HUES64 (cell line): ENCODE results near the gene COBL.

ENCODE experiments used
- H3K27ac ChIP-seq: 2 replicates; pipeline ENCODE4 v1.7.0; 2013; ENCODE audit warnings: low read depth, low read length, inconsistent platforms
- H3K27me3 ChIP-seq: 2 replicates; pipeline ENCODE4 v1.6.1; 2013; ENCODE audit warnings: mild to moderate bottlenecking, low read length; ENCODE audit not compliant: insufficient read depth
- H3K36me3 ChIP-seq: 2 replicates; pipeline ENCODE4 v1.6.1; 2013; ENCODE audit warnings: mild to moderate bottlenecking, low read length; ENCODE audit not compliant: insufficient read depth
- H3K4me1 ChIP-seq: 2 replicates; pipeline ENCODE4 v1.6.1; 2013; ENCODE audit warnings: mild to moderate bottlenecking, low read length, moderate library complexity; ENCODE audit not compliant: insufficient read depth
- H3K4me3 ChIP-seq: 2 replicates; pipeline ENCODE4 v1.5.1; 2013; ENCODE audit warnings: mild to moderate bottlenecking, low read length, moderate library complexity
- H3K9ac ChIP-seq: 2 replicates; pipeline ENCODE4 v1.6.1; 2013; ENCODE audit warnings: mild to moderate bottlenecking, low read depth, low read length
- H3K9me3 ChIP-seq: 2 replicates; pipeline ENCODE4 v1.6.1; 2013; ENCODE audit warnings: low read depth, low read length; ENCODE audit not compliant: insufficient read depth
- WGBS: fragments of 150-250, 120-280 bp; methylation state at CpG from one replicate; pipeline ENCODE4 v1.1.7; 2013; ENCODE audit warnings: missing lambda C conversion rate; 5-methylcytosine and 5-hydroxymethylcytosine counted together

The COBL gene

DNA sequence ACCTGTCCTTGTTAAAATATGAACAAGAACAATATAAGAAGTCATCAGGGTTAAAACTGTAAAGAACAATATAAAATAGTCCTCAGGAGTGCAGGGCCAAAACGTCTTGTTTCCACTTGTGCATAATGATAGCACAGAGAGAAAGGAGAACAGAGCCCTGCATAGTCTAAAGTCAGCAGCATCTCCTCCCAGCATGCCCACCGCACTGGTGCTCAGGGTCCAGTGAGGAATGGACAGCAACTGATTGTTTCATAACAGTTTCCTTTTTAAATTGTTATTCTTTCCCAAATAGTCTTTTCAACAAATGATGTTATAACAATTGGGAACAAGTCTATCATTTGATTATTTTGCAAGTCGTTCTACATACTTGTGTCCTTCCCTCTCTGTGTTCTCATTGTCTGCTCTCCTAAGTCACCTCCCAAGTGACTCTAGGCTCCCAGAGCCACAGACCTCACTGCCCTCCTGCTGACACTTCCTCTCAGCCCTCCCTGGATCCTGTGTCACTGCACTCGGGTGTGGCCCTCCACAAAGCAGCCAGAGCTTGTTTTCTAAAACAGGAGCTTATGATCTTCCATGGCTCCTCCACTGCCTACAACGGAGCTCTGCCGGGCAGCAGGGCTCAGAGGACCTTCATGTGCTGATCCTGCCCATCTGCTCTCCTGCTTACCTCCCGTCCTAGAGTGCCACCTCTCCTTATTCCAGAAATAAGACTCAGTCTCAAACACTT is 27.6 kb downstream of the COBL start:
- H3K4me1 ChIP-seq = peaks cover 24% of the 10 kb centered on the region
- 72% methylated on average over 7 of the region's 7 CpGs for WGBS
- H3K9ac ChIP-seq = no peak overlapping the region
- no peak overlapping the region for H3K27ac ChIP-seq
- no peak overlapping the region for H3K4me3 ChIP-seq
- no peaks in the 10 kb centered on the region for H3K9me3 ChIP-seq
- no peaks in the 10 kb centered on the region for H3K27me3 ChIP-seq
- H3K36me3 ChIP-seq = no peaks in the 10 kb centered on the region

DNA sequence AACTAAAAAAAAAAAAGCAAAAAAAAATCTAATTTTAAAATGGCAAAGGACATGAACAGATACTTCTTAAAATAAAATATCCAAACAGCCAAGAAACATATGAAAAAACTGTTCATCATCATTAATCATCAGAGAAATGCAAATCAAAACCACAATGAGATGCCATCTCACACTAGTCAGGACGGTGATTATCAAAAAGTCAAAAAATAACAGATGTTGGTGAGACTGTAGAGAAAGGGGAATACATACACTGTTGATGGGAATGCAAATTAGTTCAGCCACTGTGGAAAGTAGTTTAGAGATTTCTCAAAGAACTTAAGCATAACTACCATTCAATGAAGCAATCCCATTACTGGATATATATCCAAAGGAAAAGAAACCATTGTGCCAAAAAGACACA is 30.2 kb downstream of the COBL start:
- H3K27me3 ChIP-seq = no peaks in the 10 kb centered on the region
- no peaks in the 10 kb centered on the region for H3K9me3 ChIP-seq
- H3K4me3 ChIP-seq = no peak overlapping the region
- no peaks in the 10 kb centered on the region for H3K36me3 ChIP-seq
- no peak overlapping the region for H3K27ac ChIP-seq
- 87% methylated on average over 1 of the region's 1 CpG for WGBS
- peaks cover 18% of the 10 kb centered on the region for H3K4me1 ChIP-seq
- H3K9ac ChIP-seq = no peak overlapping the region

GRCh38 chr7:51280156-51280555 is 36.5 kb downstream of the COBL start:
- H3K9ac ChIP-seq = no peak overlapping the region
- no peaks in the 10 kb centered on the region for H3K27me3 ChIP-seq
- WGBS = 89% methylated on average over 3 of the region's 3 CpGs
- H3K27ac ChIP-seq = no peak overlapping the region
- no peaks in the 10 kb centered on the region for H3K9me3 ChIP-seq
- no peak overlapping the region for H3K4me3 ChIP-seq
- H3K4me1 ChIP-seq = peaks cover 19% of the 10 kb centered on the region; the same call in 1 of the 2 replicates
- no peaks in the 10 kb centered on the region for H3K36me3 ChIP-seq

GRCh38 chr7:51279391-51280023 is 37.1 kb downstream of the COBL start:
- WGBS = 93% methylated on average over 6 of the region's 6 CpGs
- H3K4me3 ChIP-seq = no peak overlapping the region

GRCh38 chr7:51278797-51279196 is 37.8 kb downstream of the COBL start:
- no peak overlapping the region for H3K27ac ChIP-seq
- no peak overlapping the region for H3K9ac ChIP-seq
- no peaks in the 10 kb centered on the region for H3K36me3 ChIP-seq
- 82% methylated on average over 6 of the region's 6 CpGs for WGBS
- H3K9me3 ChIP-seq = no peaks in the 10 kb centered on the region
- no peaks in the 10 kb centered on the region for H3K27me3 ChIP-seq
- H3K4me3 ChIP-seq = no peak overlapping the region
- H3K4me1 ChIP-seq = peaks cover 25% of the 10 kb centered on the region; the same call in 1 of the 2 replicates

More at GRCh38 chr7:51279391-51280023, 37.1 kb downstream of the COBL start:
- Histone ChIP-seq H3K27me3 (no peaks in the 10 kb centered on the region), H3K9me3 (no peaks in the 10 kb centered on the region), H3K27ac (no peak overlapping the region), H3K9ac (no peak overlapping the region), H3K4me1 (peaks cover 20% of the 10 kb centered on the region; the same call in 1 of the 2 replicates), H3K36me3 (no peaks in the 10 kb centered on the region)

DNA sequence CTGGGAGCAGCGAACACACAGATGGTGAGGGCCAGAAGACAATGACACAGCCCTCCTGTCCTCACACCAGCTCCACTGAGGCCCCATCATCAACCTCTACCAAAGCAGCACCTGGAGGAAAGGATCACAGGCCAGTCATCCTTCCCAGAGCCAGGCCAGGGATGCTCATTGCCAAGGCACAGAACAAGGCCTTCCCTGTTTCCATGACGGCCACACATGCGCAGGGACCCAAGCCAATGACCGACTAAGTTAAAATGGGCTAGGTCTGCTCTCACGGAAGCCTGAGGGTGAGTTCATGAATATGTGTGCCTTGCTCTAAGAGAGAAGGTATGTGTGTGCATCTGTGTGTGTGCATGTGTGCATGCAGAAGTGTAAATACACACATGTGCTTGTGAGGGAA is 39.6 kb downstream of the COBL start:
- WGBS = 96% methylated on average over 5 of the region's 5 CpGs
- H3K27me3 ChIP-seq = no peaks in the 10 kb centered on the region
- no peak overlapping the region for H3K27ac ChIP-seq
- no peaks in the 10 kb centered on the region for H3K36me3 ChIP-seq
- no peaks in the 10 kb centered on the region for H3K9me3 ChIP-seq
- no peak overlapping the region for H3K9ac ChIP-seq
- H3K4me1 ChIP-seq = peaks cover 25% of the 10 kb centered on the region; the same call in 1 of the 2 replicates
- no peak overlapping the region for H3K4me3 ChIP-seq

DNA sequence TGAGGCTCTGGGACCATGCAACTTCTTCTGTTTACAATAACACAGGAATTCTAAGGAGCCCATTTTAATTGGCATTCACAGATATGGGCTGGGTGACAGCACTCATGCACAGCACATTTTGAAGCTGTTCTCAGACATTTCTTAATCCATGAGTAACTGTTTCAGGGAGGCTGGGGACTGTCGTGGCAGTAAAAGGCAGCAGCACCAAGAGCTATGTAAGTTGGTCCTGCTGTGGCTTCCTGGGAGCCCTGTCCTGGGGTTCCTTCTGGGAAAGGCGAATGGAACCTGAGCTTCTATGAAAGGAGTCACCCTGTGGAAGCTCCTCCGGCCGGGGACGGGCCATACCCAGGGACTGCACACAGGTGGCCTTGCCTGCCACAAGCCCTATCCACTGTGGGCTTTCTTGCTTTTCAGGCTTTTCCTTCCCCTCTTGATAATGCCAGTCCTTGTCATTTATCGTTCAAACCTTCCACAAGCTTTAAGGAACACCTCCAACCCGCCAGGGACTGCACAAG is 40.5 kb downstream of the COBL start:
- no peaks in the 10 kb centered on the region for H3K9me3 ChIP-seq
- H3K9ac ChIP-seq = no peak overlapping the region
- 94% methylated on average over 7 of the region's 7 CpGs for WGBS
- no peak overlapping the region for H3K4me3 ChIP-seq
- H3K4me1 ChIP-seq = peaks cover 18% of the 10 kb centered on the region; the same call in 1 of the 2 replicates
- no peak overlapping the region for H3K27ac ChIP-seq
- H3K36me3 ChIP-seq = no peaks in the 10 kb centered on the region
- H3K27me3 ChIP-seq = no peaks in the 10 kb centered on the region

GRCh38 chr7:51275532-51275931 is 41.1 kb downstream of the COBL start:
- Histone ChIP-seq H3K27ac (no peak overlapping the region), H3K4me1 (peaks cover 12% of the 10 kb centered on the region; the same call in 1 of the 2 replicates), H3K4me3 (no peak overlapping the region), H3K9ac (no peak overlapping the region), H3K36me3 (no peaks in the 10 kb centered on the region), H3K9me3 (no peaks in the 10 kb centered on the region), H3K27me3 (no peaks in the 10 kb centered on the region)
- 92% methylated on average over 8 of the region's 9 CpGs for WGBS

DNA sequence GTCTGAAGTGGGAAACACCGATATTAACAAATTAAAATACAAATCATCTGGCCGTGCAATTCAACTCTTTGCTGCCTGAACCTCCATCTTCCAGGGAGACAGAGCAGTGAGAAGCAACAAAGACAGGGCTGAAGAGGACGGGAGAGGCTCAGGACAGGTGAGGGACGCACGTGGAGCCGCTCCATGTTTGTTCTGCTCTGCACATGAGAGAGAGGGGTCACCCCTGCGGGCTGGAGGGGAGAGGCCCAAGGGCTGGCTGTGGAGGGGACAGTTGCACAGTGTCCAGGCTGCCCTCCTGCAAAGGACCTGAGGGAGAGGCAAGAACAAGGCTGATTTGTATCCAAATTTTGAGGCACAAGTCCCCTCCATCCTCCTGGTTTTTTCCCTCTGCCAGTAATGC is 41.7 kb downstream of the COBL start:
- no peak overlapping the region for H3K4me3 ChIP-seq
- no peak overlapping the region for H3K9ac ChIP-seq
- no peak overlapping the region for H3K27ac ChIP-seq
- peaks cover 6% of the 10 kb centered on the region; the same call in 1 of the 2 replicates for H3K4me1 ChIP-seq
- no peaks in the 10 kb centered on the region for H3K36me3 ChIP-seq
- H3K9me3 ChIP-seq = no peaks in the 10 kb centered on the region
- 92% methylated on average over 7 of the region's 7 CpGs for WGBS
- H3K27me3 ChIP-seq = no peaks in the 10 kb centered on the region

GRCh38 chr7:51274001-51274400 is 42.6 kb downstream of the COBL start:
- no peaks in the 10 kb centered on the region for H3K36me3 ChIP-seq
- peaks cover 5% of the 10 kb centered on the region; the same call in 1 of the 2 replicates for H3K4me1 ChIP-seq
- H3K9me3 ChIP-seq = no peaks in the 10 kb centered on the region
- 92% methylated on average over 10 of the region's 10 CpGs for WGBS
- no peak overlapping the region for H3K4me3 ChIP-seq
- H3K27ac ChIP-seq = no peak overlapping the region
- H3K9ac ChIP-seq = no peak overlapping the region
- H3K27me3 ChIP-seq = no peaks in the 10 kb centered on the region

DNA sequence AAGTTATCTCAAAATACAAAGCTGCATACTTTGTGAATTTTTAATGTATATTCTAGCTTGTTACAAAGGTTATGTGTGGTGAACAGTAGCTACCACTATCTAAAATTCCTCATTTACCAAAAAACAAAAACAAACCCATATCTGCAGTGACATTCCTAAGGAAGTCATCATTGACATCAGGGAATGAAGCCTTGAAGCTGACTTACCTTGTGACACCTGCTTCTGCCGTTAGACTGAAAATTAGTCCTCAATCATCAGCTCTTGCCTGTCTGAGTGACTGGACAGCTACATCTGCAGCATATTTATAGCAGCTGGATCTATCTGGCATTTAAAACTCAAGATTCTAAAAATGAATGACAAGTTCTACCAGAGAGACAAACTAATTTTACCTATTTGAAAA is 43.2 kb downstream of the COBL start:
- H3K9me3 ChIP-seq = no peaks in the 10 kb centered on the region
- no peaks in the 10 kb centered on the region for H3K36me3 ChIP-seq
- WGBS = 94% methylated on average over 1 of the region's 1 CpG
- peaks cover 5% of the 10 kb centered on the region; the same call in 1 of the 2 replicates for H3K4me1 ChIP-seq
- no peak overlapping the region for H3K4me3 ChIP-seq
- no peaks in the 10 kb centered on the region for H3K27me3 ChIP-seq
- H3K27ac ChIP-seq = no peak overlapping the region
- H3K9ac ChIP-seq = no peak overlapping the region
